GM21576 (cell line): ENCODE results near the gene RIN1.
A peak's percentile ranks its signal among the peaks of the same experiment; 100 is the strongest.
"Not testable (repeated sequence)": the region's sequence is repeated elsewhere in the genome, so short reads cannot be mapped to it uniquely, and the experiment has no call there.

ENCODE experiments used
- ATAC-seq: cut with Tn5 transposase; IDR thresholded peaks from one replicate; pipeline ENCODE4 v1.9.1; 2021; ENCODE audit warnings: mild to moderate bottlenecking, moderate library complexity; ENCODE audit not compliant: unreplicated experiment

Gene RIN1

GRCh38 chr11:66361502-66361941 is 25.3 kb upstream of the RIN1 start:
- no peak for ATAC-seq

DNA sequence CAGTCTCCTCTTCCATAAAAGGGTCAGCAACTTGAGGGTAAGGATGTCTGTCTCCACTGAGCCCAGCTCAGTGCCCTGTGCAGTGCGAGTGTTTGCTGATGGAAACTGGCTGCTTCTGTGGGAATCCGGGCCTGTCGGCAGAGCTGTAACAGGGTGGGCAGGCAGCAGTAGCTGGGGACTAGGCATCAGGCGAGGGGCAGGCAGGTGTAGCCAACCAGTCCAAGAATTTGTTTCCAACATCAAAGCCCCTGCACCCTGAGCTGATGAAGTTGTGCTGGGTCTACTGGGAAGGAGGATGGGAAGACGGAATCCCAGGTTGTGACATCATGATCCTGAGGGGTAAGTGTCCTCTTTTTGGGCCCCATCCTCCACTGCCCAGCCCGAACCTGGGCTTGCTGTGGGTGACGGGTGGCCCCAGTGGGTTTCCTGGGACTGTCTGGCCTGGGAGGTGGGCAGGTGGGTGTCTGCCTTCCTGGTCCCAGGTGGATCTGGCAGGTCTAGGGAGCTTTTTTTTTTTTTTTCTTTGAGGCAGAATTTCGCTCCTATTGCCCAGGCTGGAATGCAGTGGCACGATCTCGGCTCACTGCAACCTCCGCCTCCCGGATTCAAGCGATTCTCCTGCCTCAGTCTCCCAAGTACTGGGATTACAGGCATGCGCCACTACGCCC is 24.3 kb upstream of the RIN1 start:
- ATAC-seq = no peak

- no peak for ATAC-seq
Observed at GRCh38 chr11:66359662-66360087, 23.4 kb upstream of the RIN1 start.

GRCh38 chr11:66350560-66351235 is 14.5 kb upstream of the RIN1 start:
- not testable (repeated sequence) for ATAC-seq

DNA sequence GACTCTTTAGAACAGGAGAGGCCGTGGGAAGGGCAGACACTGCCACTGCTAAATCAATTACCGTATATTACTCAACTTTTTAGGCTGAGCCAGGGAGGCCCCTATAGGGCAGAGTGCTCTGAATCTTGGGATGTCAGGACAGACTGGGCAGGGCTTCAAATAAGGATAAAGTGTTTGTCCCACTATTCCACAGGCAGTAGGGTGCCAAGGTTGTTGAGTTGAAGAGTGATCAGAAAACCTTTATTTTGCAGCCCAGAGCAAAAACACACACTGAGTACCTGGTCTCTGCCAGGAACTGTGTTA is 12.8 kb upstream of the RIN1 start:
- ATAC-seq = no peak

DNA sequence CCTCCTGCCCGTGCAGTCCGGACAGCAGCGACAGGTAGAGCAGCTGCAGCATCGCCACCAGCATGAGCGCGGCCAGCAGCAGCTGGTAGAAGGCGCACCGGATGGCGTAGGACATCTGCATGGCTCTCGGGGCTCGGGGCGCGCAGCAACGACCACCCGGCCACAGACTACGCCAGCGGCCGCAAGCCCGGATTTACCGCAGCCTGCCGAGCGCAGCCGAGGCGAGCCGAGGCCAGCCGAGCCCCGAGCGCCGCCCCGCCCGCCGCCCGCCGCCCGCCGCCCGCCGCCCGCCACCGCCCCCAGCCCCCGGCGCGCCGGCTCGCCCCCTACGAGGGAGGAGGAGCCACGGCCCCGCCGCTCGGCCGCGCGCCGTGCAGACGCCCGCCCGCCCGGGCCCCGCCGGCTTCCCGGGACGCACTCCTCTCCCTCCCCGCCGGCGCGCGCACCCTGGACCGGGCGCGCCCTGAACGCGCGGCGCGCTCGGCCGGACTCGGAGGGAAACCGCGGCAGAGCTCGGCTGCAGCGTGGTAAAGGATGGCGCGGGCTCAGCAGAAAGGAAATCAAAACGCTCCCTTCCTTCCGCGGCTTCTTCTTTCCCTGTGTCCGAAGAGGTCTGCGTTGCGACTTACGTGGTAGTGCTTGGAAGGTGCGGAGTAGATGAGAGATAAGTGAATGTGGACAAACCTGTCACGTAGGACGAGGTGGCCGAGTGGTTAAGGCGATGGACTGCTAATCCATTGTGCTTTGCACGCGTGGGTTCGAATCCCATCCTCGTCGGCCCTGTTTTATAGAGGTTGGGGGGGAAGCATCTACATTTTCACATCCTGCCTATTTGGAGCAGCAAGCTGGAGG is 11.4 kb upstream of the RIN1 start, which contains the start of gene B4GAT1:
TSS of gene B4GAT1 (minus strand) at position 205 of the 852 bp plus-strand sequence. CDS start at position 121, 84 bp downstream.
- no peak for ATAC-seq

DNA sequence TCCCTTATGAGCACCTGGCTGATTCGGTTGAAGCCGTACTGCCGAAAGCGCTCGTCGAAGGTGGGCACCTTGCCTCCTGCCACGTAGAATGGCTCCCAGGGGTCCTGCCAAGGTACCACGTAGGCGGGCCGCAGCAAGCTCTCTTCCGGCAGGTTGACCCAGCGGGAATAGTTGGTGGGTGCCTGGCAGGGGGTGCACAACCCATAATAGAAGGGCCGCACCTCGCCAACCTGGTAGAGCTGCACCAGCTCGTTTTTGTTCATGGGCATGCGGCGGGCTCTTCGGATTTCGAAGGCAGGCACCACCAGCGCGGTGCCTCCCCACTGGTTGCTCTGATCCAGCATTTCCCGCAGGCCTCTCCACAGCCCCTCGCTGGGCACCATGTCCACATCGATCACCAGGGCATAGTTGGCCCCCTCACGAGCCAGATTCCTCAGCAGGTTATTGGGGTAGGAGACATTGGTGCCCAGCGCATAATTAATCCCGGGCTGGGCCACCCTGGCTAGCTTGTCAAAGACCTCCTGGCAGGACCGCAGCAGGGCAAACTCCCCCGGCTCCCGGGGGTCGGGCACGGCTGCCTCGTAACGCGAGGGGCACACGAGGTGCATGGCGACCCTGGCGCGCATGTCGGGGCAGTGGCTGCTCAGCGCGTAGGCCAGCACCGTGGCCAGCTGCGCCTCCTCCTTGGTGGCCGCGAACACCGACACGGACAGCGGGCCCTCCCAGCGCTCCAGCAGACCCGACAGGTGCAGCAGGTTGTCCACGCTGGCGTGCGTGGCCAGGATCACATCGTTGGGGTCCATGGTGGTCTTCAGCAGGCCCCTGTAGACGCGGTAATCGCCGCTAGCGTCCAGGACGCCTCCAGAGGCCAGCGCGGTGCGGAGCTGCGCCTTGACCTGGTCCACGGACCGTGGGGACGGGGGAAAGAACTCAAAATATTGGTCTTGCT is 10.5 kb upstream of the RIN1 start:
- no peak for ATAC-seq

GRCh38 chr11:66345316-66345649 is 9.0 kb upstream of the RIN1 start:
- ATAC-seq = peak; percentile 11

- peak; percentile 76 for ATAC-seq
Observed at GRCh38 chr11:66344550-66345315, 8.5 kb upstream of the RIN1 start, which contains the start of gene BRMS1. Gene BRMS1 (minus strand): TSS chr11:66345104. CDS start chr11:66342234, 2,870 bp downstream.

GRCh38 chr11:66343176-66343575 is 6.9 kb upstream of the RIN1 start:
- no peak for ATAC-seq

GRCh38 chr11:66341502-66342126 is 5.4 kb upstream of the RIN1 start:
- ATAC-seq = no peak

DNA sequence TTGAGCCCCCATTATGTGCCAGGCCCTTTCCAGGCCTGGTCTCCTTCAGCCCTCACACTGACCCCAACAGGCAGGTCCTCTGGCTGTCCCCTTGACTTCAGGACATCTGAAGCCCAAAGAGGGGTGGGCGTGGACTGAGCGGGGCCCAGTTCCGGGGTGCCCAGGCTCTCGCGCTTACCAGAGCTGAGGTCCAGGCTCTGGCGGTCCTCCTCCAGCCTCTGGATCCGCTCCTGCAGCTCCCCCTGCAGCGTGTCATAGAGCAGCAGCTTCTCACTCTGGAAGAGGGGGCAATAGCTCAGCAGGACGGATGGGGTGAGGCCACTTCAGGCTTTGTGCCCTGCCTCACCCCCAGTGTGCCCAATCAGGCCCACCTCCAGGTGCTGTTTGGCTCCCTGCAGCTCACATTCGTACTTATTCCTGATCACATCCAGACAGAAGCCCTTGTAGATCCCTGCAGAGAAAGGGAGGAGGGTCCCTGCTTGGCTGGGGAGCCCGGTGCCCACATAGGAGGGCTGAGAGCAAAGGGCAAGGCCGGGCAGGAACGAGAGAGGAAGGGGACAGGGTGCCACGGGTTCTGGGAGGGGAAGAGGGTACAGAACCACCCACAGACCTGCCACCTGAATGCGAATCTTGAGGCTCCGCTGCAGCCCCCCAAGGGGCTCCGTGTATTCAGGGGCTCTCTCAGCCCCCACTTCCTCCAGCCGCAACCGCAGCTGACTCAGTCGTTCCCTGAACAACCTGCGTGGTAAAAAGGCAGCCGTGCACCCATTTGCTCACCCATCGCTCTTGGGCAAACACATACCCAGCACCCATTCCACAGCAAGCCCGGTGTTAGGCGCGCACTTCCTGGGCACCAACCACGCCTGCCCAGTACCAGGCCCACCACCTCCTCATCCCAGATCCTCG is 4.6 kb upstream of the RIN1 start:
- no peak for ATAC-seq

GRCh38 chr11:66339686-66340483 is 3.7 kb upstream of the RIN1 start:
- ATAC-seq = no peak

DNA sequence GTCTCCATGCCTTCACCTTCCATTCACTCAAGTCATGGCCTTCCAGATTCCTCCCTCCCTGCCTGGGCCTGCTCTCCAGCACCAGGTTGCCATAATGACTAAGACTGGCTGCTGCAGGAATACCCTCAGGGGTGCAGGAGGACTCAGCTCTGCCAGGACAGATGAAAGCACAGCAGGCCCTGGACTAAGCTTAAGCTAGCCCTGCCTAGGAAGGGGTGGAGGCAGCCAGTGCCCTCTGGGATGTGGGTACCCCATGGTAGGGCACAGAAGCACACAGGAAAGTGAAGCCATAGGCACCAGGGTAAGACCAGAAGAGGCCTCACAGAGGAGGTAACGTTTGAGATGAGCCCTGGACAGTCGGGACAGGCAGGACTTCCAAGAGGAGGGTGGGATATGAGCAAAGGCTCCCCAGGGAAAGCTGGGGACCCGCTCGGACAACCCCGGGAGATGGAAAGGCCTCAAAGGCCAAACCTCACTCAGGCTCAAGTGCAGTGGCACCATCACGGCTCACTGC is 3.0 kb upstream of the RIN1 start:
- ATAC-seq = no peak

DNA sequence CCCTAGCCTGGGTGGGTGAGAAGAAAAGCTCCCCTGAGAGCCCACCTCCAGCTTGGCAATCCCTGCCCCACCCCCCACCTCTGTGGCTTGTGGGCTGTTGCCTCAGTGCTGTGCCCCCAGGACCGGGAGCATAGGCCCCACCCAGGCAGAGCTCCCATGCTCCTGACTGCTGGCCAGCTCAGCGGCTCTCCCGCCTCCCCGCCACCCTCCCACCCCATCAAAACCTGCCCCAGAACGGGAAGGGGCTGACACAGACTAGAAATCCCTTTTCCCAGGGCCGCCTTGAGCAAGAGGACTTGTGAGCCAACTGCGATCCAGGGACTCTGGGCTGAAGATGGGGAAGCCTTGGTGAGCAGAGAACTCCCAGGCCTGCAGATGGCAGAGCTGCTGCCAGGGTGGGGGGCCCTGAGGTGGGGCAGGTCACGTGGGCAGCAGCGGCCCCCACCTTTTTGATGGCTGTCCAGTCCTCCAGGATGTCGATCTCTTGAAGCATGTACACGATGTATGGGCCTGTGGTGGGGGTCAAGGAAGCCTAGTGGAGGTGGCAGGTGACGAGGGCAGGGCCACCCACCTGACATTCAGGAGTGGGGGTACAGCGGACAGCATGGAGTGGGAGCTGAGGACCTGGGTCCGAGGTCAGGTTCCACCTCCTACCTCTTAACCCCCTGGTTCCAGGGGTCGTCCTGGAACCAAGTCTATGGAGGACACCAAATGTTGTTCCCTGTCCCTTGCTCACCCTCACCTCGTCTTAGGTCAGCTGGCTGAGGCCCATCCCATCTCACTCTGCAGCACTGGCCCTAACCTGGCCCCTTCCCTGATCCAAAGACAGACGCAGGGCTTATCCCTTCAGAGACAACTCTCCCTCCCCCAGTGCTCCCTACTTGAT is 2.3 kb upstream of the RIN1 start:
- ATAC-seq = no peak
